H9 (cell line): ENCODE results near the gene GCLM. TPM values are rescaled to one million over a fixed set of nuclear protein-coding genes. Genes with fewer than 3 reads are reported as not detected.

ENCODE experiments used
- DNase-seq: peaks from one replicate; pipeline ENCODE4 v3.0.0-alpha.2; 2017
- H2AFZ ChIP-seq: one replicate; pipeline ENCODE4 v1.6.1; 2013; ENCODE audit warnings: mild to moderate bottlenecking, low read length, control low read depth, moderate library complexity
- H2AK5ac ChIP-seq: 2 replicates; pipeline ENCODE4 v1.6.1; 2013; ENCODE audit warnings: low read length, control low read depth, mixed read lengths; ENCODE audit not compliant: insufficient read length
- H2BK120ac ChIP-seq: one replicate; pipeline ENCODE4 v1.6.1; 2013; ENCODE audit warnings: low read depth, mild to moderate bottlenecking, low read length, control low read depth, inconsistent platforms; ENCODE audit not compliant: poor library complexity, severe bottlenecking
- H2BK12ac ChIP-seq: 2 replicates; pipeline ENCODE4 v1.6.1; 2013; ENCODE audit warnings: low read length, control low read depth, mixed read lengths, low read depth; ENCODE audit not compliant: insufficient read length
- H2BK15ac ChIP-seq: 2 replicates; pipeline ENCODE4 v1.6.1; 2013; ENCODE audit warnings: low read depth, low read length, control low read depth
- H2BK20ac ChIP-seq: one replicate; pipeline ENCODE4 v1.6.1; 2013; ENCODE audit warnings: low read depth, mild to moderate bottlenecking, low read length, control low read depth, inconsistent platforms; ENCODE audit not compliant: poor library complexity, severe bottlenecking
- H2BK5ac ChIP-seq: 2 replicates; pipeline ENCODE4 v1.6.1; 2013; ENCODE audit warnings: low read length, control low read depth, mixed read lengths; ENCODE audit not compliant: insufficient read length
- H3K14ac ChIP-seq: 2 replicates; pipeline ENCODE4 v1.6.1; 2013; ENCODE audit warnings: low read length, control low read depth; ENCODE audit not compliant: insufficient read depth
- H3K18ac ChIP-seq: 2 replicates; pipeline ENCODE4 v1.6.1; 2013; ENCODE audit warnings: low read depth, mild to moderate bottlenecking, mixed read lengths, low read length, control low read depth; ENCODE audit not compliant: insufficient read length
- H3K23ac ChIP-seq: 2 replicates; pipeline ENCODE4 v1.6.1; 2013; ENCODE audit warnings: low read length, control low read depth, mixed read lengths, low read depth; ENCODE audit not compliant: insufficient read length
- H3K23me2 ChIP-seq: 2 replicates; pipeline ENCODE4 v1.6.1; 2013; ENCODE audit warnings: low read depth, mild to moderate bottlenecking, mixed read lengths, low read length, control low read depth; ENCODE audit not compliant: insufficient read length, poor library complexity, severe bottlenecking
- H3K27ac ChIP-seq: 2 replicates; pipeline ENCODE4 v1.5.1; 2013; ENCODE audit warnings: low read length, control low read depth, mixed read lengths, low read depth; ENCODE audit not compliant: insufficient read length
- H3K27me3 ChIP-seq: 2 replicates; pipeline ENCODE4 v1.6.1; 2013; ENCODE audit warnings: low read length, control low read depth, inconsistent platforms; ENCODE audit not compliant: insufficient read depth
- H3K4ac ChIP-seq: 2 replicates; pipeline ENCODE4 v1.6.1; 2013; ENCODE audit warnings: low read depth, mild to moderate bottlenecking, control low read depth, inconsistent platforms, low read length, moderate library complexity
- H3K4me1 ChIP-seq: 2 replicates; pipeline ENCODE4 v1.6.1; 2013; ENCODE audit warnings: low read length, control low read depth, inconsistent platforms; ENCODE audit not compliant: insufficient read depth
- H3K4me2 ChIP-seq: 2 replicates; pipeline ENCODE4 v1.6.1; 2013; ENCODE audit warnings: low read length, control low read depth, mixed read lengths; ENCODE audit not compliant: insufficient read length, insufficient read depth
- H3K56ac ChIP-seq: 2 replicates; pipeline ENCODE4 v1.6.1; 2013; ENCODE audit warnings: low read depth, mild to moderate bottlenecking, mixed read lengths, low read length, control low read depth; ENCODE audit not compliant: insufficient read length
- H3K79me1 ChIP-seq: 2 replicates; pipeline ENCODE4 v1.6.1; 2013; ENCODE audit warnings: low read depth, mild to moderate bottlenecking, moderate library complexity, low read length, control low read depth, inconsistent platforms; ENCODE audit not compliant: insufficient read depth, poor library complexity, severe bottlenecking
- H3K79me2 ChIP-seq: 2 replicates; pipeline ENCODE4 v1.6.1; 2013; ENCODE audit warnings: low read length, control low read depth, inconsistent platforms; ENCODE audit not compliant: insufficient read depth
- H3K9ac ChIP-seq: 2 replicates; pipeline ENCODE4 v1.6.1; 2013; ENCODE audit warnings: low read length, control low read depth, mixed read lengths; ENCODE audit not compliant: insufficient read length; ENCODE audit errors: extremely low read depth
- H3K9me3 ChIP-seq: one replicate; pipeline ENCODE4 v1.6.1; 2013; ENCODE audit warnings: low read depth, low read length, inconsistent platforms; ENCODE audit not compliant: control insufficient read depth
- H3T11ph ChIP-seq: one replicate; pipeline ENCODE4 v1.6.1; 2013; ENCODE audit warnings: mild to moderate bottlenecking, low read length, control low read depth, inconsistent platforms
- H4K20me1 ChIP-seq: one replicate; pipeline ENCODE4 v1.6.1; 2013; ENCODE audit not compliant: control insufficient read depth, insufficient read length, insufficient read depth
- H4K5ac ChIP-seq: 2 replicates; pipeline ENCODE4 v1.6.1; 2013; ENCODE audit warnings: low read depth, mild to moderate bottlenecking, mixed read lengths, low read length, control low read depth; ENCODE audit not compliant: insufficient read length
- H4K8ac ChIP-seq: replicated peaks from 2 replicates; pipeline ENCODE4 v1.6.1; 2013; ENCODE audit warnings: low read length, control low read depth, mixed read lengths, low read depth; ENCODE audit not compliant: insufficient read length
- H4K91ac ChIP-seq: 2 replicates; pipeline ENCODE4 v1.6.1; 2013; ENCODE audit warnings: low read depth, mild to moderate bottlenecking, moderate library complexity, mixed read lengths, low read length, control low read depth; ENCODE audit not compliant: insufficient read length
- H3K27ac Mint-ChIP-seq, 3 experiments: 2 replicates in 2 of 3; 3 replicates in 1 of 3; pipeline ENCODE4 v1.8.0; 2020 to 2021; ENCODE audit warnings: mixed read lengths in 3 of 3, mild to moderate bottlenecking in 1 of 3, moderate library complexity in 1 of 3
- H3K27me3 Mint-ChIP-seq: 2 replicates; pipeline ENCODE4 v1.8.0; 2021; ENCODE audit warnings: low read depth, mild to moderate bottlenecking, moderate library complexity, mixed read lengths
- H3K36me3 Mint-ChIP-seq, 3 experiments: 2 replicates in 2 of 3; 3 replicates in 1 of 3; pipeline ENCODE4 v1.8.0; 2020 to 2021; ENCODE audit warnings: low read depth in 3 of 3, mixed read lengths in 3 of 3; ENCODE audit not compliant: insufficient read depth in 1 of 3
- H3K4me1 Mint-ChIP-seq, 2 experiments: 2 replicates each; pipeline ENCODE4 v1.8.0; 2020; ENCODE audit warnings: mixed read lengths in 2 of 2
- H3K4me3 Mint-ChIP-seq, 2 experiments: 2 replicates in 1 of 2; 3 replicates in 1 of 2; pipeline ENCODE4 v1.8.0; 2020 to 2021; ENCODE audit warnings: mild to moderate bottlenecking in 2 of 2, mixed read lengths in 2 of 2, moderate library complexity in 1 of 2
- H3K9me3 Mint-ChIP-seq, 2 experiments: 2 replicates in 1 of 2; 3 replicates in 1 of 2; pipeline ENCODE4 v1.8.0; 2020; ENCODE audit warnings: mild to moderate bottlenecking in 2 of 2, mixed read lengths in 2 of 2, moderate library complexity in 1 of 2
- WGBS: extraction: QIAGEN DNeasy Blood & Tissue Kit; methylation state at CpG from one replicate; pipeline ENCODE4 v1.1.7; 2013; ENCODE audit warnings: missing lambda C conversion rate, low lambda C conversion rate, mixed read lengths; ENCODE audit not compliant: insufficient read length; ENCODE audit errors: extremely low coverage; 5-methylcytosine and 5-hydroxymethylcytosine counted together
- total RNA-seq: library from RNA; stranded (reverse); gene quantifications from 2 replicates; pipeline ENCODE4 v1.2.1, GENCODE V29; 2021
- TF ChIP-seq, protein P1 (sequence below): fragments of 200-600 bp; sonication (generic); conservative IDR thresholded peaks from 3 replicates; pipeline ENCODE4 v1.8.0; 2021; ENCODE audit warnings: antibody characterized with exemption, mild to moderate bottlenecking

The GCLM gene
- total RNA-seq, 1 experiment from 2014 or later, result 14.9 TPM

DNA sequence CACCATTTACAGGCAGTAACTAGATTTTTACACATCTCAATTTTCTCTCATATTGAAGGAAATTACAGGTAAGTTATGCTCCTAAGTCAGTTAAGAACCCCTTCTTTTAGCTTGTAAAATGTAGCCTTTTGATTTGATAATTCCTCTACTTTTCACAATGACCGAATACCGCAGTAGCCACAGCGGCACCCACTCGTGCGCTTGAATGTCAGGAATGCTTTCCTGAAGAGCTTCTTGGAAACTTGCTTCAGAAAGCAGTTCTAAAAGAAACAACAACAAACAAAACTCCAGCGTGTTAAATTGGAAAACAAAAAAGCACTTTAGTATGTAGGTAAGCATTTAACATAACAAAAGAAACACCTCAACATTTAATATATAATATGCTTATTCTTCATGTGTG lies 20.3 kb downstream of the GCLM start:
- H2AK5ac ChIP-seq, result no peak overlapping the region
- H3K27ac Mint-ChIP-seq, result peak overlapping the region; percentile 83 to 99 (median 86); a peak in 6 of 7 replicates
- no peaks in the 10 kb centered on the region for H3K9me3 ChIP-seq
- H3K4me1 Mint-ChIP-seq, result peaks cover 17 to 19% of the 10 kb centered on the region in 2 experiments
- H4K91ac ChIP-seq, result no peak overlapping the region
- no peaks in the 10 kb centered on the region for H3K27me3 ChIP-seq
- H3K23me2 ChIP-seq, result no peaks in the 10 kb centered on the region
- H2BK12ac ChIP-seq, result no peak overlapping the region
- no peaks in the 10 kb centered on the region for H3K9me3 Mint-ChIP-seq
- H3T11ph ChIP-seq, result no peak overlapping the region
- peak overlapping the region; percentile 11 for H3K4me2 ChIP-seq
- H3K27me3 Mint-ChIP-seq, result no peaks in the 10 kb centered on the region
- H4K5ac ChIP-seq, result no peak overlapping the region
- H3K4ac ChIP-seq, result no peak overlapping the region
- no peak overlapping the region for H2BK20ac ChIP-seq
- no peak overlapping the region for H2AFZ ChIP-seq
- peaks cover 0 to 7% (median 2%) of the 10 kb centered on the region in 3 experiments; a peak in 4 of 7 replicates for H3K36me3 Mint-ChIP-seq
- no peak overlapping the region for H2BK120ac ChIP-seq
- peak overlapping the region; percentile 15 for H3K27ac ChIP-seq
- H3K56ac ChIP-seq, result no peak overlapping the region
- no peak overlapping the region for H3K18ac ChIP-seq
- H3K4me1 ChIP-seq, result no peaks in the 10 kb centered on the region
- no peak overlapping the region for H3K9ac ChIP-seq
- WGBS, result no CpG with 5 or more reads among the region's 6 CpGs
- no peak overlapping the region for H2BK15ac ChIP-seq
- H4K20me1 ChIP-seq, result no peaks in the 10 kb centered on the region
- TF ChIP-seq, protein P1, sequence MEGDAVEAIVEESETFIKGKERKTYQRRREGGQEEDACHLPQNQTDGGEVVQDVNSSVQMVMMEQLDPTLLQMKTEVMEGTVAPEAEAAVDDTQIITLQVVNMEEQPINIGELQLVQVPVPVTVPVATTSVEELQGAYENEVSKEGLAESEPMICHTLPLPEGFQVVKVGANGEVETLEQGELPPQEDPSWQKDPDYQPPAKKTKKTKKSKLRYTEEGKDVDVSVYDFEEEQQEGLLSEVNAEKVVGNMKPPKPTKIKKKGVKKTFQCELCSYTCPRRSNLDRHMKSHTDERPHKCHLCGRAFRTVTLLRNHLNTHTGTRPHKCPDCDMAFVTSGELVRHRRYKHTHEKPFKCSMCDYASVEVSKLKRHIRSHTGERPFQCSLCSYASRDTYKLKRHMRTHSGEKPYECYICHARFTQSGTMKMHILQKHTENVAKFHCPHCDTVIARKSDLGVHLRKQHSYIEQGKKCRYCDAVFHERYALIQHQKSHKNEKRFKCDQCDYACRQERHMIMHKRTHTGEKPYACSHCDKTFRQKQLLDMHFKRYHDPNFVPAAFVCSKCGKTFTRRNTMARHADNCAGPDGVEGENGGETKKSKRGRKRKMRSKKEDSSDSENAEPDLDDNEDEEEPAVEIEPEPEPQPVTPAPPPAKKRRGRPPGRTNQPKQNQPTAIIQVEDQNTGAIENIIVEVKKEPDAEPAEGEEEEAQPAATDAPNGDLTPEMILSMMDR, result no peak
- H3K79me2 ChIP-seq, result no peaks in the 10 kb centered on the region
- no peak overlapping the region for H3K14ac ChIP-seq
- no peak overlapping the region for H3K23ac ChIP-seq
- peak overlapping the region; percentile 39 to 45; a peak in 3 of 5 replicates for H3K4me3 Mint-ChIP-seq
- no peak overlapping the region for H2BK5ac ChIP-seq
- DNase-seq, result peak; percentile 35
- no peak overlapping the region for H4K8ac ChIP-seq
- no peaks in the 10 kb centered on the region for H3K79me1 ChIP-seq
